ENCODE measurements around the gene ARPP21.

The ARPP21 gene

DNA sequence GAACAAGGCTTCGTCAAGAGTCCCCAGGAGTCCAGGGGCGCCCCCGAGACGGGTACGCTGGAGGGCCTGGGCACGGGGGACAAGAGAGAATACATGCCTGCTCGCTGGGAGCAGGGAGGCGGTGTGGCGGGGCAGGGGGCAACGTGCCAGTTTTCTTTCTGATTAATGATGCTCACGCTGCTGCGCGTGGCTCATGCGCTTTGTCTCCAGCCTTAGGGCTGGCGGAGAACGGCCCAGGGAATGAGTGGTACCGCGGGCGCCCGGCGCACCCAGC lies 408 bp upstream of the ARPP21 start:
- Histone ChIP-seq H3K36me3 (no peaks in the 10 kb centered on the region), H3K4me3 (ENCODE audit: low read depth, low read length) (no peak overlapping the region), H3K27ac (no peak overlapping the region), H3K27me3 (ENCODE audit: insufficient read depth, low read depth, severe bottlenecking) (no peaks in the 10 kb centered on the region), H3K9me3 (ENCODE audit: severe bottlenecking) (no peaks in the 10 kb centered on the region)
- TF ChIP-seq, protein P1, sequence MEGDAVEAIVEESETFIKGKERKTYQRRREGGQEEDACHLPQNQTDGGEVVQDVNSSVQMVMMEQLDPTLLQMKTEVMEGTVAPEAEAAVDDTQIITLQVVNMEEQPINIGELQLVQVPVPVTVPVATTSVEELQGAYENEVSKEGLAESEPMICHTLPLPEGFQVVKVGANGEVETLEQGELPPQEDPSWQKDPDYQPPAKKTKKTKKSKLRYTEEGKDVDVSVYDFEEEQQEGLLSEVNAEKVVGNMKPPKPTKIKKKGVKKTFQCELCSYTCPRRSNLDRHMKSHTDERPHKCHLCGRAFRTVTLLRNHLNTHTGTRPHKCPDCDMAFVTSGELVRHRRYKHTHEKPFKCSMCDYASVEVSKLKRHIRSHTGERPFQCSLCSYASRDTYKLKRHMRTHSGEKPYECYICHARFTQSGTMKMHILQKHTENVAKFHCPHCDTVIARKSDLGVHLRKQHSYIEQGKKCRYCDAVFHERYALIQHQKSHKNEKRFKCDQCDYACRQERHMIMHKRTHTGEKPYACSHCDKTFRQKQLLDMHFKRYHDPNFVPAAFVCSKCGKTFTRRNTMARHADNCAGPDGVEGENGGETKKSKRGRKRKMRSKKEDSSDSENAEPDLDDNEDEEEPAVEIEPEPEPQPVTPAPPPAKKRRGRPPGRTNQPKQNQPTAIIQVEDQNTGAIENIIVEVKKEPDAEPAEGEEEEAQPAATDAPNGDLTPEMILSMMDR (IDR thresholded peaks at IDR 0.05; ENCODE audit: low read depth, low read length) = no peak
- DNase-seq = no peak

DNA sequence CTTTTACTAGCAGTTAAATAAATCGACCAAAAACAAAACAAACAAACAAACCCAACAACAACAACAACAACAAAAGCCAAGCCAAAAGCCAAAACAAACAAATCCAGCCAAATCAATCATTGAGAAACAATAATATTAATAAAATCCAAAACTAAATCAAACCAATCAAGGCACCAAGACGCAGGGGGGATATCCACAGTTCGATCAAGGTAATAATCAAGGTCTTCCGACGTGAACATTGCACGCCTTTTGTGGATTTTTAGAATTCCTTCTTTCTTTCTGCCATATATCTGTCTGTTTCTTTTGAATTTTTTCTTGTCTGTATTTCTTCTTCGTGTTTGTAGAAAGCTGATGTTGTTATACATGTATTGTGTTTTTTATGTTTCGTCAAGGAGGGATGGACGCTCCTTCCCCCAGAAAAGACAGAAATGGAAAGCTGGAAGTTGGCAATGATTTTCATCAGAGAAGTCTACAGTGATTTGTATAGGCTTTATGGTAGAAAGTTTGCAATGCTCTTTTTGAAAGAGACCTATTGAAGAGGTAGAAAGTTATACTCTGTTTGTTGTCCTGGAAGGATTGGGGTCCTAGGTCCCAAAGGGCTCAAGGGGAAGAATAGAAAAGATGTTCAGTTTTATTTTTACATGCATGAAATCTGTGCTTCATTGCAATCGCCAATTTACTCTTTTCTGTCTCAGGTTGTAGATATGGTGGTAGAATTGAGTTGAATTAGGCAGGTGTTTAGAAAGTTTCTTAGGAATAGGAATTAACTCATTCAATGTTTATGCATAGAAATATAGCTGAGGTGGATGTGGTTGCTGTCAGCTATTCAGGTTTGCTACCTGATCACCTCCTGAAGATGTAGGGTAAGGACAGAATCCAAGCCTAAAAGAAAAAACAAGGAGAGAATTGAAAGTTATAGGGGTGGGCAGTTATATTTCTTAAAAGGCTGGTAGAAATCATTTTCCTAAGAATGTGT lies 1.2 kb downstream of the ARPP21 start:
- TF ChIP-seq, protein P1 (IDR thresholded peaks at IDR 0.05; ENCODE audit: low read depth, low read length) = no peak
- DNase-seq = no peak
- no peak overlapping the region for H3K27ac ChIP-seq
- no peak overlapping the region for H3K4me3 ChIP-seq (ENCODE audit: low read depth, low read length)
- no peaks in the 10 kb centered on the region for H3K9me3 ChIP-seq (ENCODE audit: severe bottlenecking)
- no peaks in the 10 kb centered on the region for H3K36me3 ChIP-seq
- no peaks in the 10 kb centered on the region for H3K27me3 ChIP-seq (ENCODE audit: insufficient read depth, low read depth, severe bottlenecking)

DNA sequence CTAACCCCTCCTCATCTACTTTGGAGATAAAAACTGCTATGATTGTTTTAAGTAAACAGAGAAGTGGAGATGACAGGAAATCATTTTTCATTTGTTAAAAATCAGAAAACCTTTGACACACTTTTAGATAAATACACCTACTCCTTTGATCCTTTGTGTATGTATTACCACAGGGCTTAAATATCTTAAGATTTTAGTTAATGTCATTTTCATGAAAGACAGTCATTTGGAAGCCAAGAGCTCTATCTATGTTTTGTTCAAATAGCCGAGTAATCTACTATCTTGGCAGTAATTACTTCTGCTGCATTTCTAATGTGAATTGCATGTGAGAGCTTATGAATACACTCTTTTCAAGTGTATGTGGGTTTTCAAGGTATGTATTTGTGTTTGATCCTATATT lies 2.0 kb downstream of the ARPP21 start:
- Histone ChIP-seq H3K36me3 (no peaks in the 10 kb centered on the region), H3K9me3 (ENCODE audit: severe bottlenecking) (no peaks in the 10 kb centered on the region), H3K4me3 (ENCODE audit: low read depth, low read length) (no peak overlapping the region), H3K27me3 (ENCODE audit: insufficient read depth, low read depth, severe bottlenecking) (no peaks in the 10 kb centered on the region), H3K27ac (no peak overlapping the region)
- DNase-seq = no peak
- TF ChIP-seq, protein P1 (IDR thresholded peaks at IDR 0.05; ENCODE audit: low read depth, low read length) = no peak

DNA sequence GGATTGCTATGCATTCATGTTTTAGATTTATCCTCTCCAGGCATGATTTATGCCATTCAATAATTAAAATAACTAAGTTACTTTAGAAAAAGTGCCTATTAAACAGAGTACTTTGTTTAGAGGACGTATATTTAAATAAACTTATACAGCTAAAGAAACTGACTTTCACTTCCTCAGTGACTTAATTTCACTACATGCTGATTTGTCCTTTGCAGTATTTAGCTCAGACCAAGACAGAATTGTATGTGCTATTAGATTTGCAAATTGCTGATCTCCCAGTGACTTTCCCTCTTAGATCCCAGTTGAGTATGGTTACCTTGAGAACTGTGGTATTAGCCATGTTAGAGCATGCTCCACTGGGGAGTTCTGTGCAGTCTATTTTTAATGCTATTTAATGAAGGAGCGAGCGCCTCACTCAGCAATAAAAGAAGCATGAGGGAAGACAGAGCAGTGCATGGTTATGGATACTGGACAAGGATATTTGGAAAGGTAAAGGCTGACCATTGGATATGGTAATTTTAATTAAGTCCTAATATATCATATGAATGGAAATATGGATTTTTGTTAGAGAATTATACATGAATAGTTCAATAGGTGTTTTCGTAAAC lies 2.7 kb downstream of the ARPP21 start:
- H3K27me3 ChIP-seq (ENCODE audit: insufficient read depth, low read depth, severe bottlenecking) = no peaks in the 10 kb centered on the region
- no peaks in the 10 kb centered on the region for H3K9me3 ChIP-seq (ENCODE audit: severe bottlenecking)
- H3K36me3 ChIP-seq = no peaks in the 10 kb centered on the region
- no peak overlapping the region for H3K4me3 ChIP-seq (ENCODE audit: low read depth, low read length)
- TF ChIP-seq, protein P1 (IDR thresholded peaks at IDR 0.05; ENCODE audit: low read depth, low read length) = no peak
- no peak overlapping the region for H3K27ac ChIP-seq
- no peak for DNase-seq

DNA sequence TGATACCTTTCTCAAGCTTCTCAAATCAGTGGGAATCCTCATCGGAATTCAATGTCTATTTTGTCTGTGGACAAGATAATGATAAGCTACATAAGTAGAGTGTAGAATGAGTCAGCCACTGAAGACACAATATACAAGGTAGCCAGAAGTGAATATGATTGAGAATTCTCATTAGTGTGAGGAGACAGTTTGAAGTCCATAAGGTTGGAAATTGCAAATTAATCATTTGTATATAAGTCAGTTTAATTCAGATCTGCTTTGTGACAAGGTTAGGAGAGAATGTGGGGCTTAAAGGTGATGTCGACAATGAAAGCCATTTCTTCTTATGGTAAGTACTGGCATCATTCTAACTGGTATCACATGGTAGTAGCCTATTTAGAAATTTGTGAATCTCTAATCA lies 4.2 kb downstream of the ARPP21 start:
- DNase-seq = no peak
- Histone ChIP-seq H3K27ac (no peak overlapping the region), H3K9me3 (ENCODE audit: severe bottlenecking) (no peaks in the 10 kb centered on the region), H3K4me3 (ENCODE audit: low read depth, low read length) (no peak overlapping the region), H3K27me3 (ENCODE audit: insufficient read depth, low read depth, severe bottlenecking) (no peaks in the 10 kb centered on the region), H3K36me3 (no peaks in the 10 kb centered on the region)
- TF ChIP-seq, protein P1 (IDR thresholded peaks at IDR 0.05; ENCODE audit: low read depth, low read length) = no peak

All from WERI-Rb-1 (cell line).